Measurements from ENCODE around the gene XRN1.

- TF ChIP-seq CTCF (IDR thresholded peaks at IDR 0.05; ENCODE audit: insufficient read depth, low read depth, low read length) = no peak
- TF ChIP-seq EZH2 (IDR thresholded peaks at IDR 0.05; ENCODE audit: insufficient read depth, low read length) = no peak
Observed at GRCh38 chr3:142424754-142425153, 23.1 kb downstream of the XRN1 start.
